DOHH2 (cell line): Measurements from ENCODE around the gene MIPOL1.

ENCODE experiments used
- EZH2phosphoT487 ChIP-seq: fragments of 200-600 bp; sonication (generic); IDR thresholded peaks from 2 replicates; pipeline ENCODE4 v1.6.1; 2017; ENCODE audit warnings: borderline replicate concordance, mild to moderate bottlenecking, antibody characterized with exemption, low read length, moderate library complexity, mixed read lengths
- TF ChIP-seq, protein P1 (sequence below): fragments of 200-600 bp; sonication (generic); IDR thresholded peaks from one replicate; pipeline ENCODE4 v1.5.1; 2014; ENCODE audit warnings: antibody characterized with exemption, mild to moderate bottlenecking, low read depth, low read length; ENCODE audit not compliant: poor library complexity, severe bottlenecking

DNA sequence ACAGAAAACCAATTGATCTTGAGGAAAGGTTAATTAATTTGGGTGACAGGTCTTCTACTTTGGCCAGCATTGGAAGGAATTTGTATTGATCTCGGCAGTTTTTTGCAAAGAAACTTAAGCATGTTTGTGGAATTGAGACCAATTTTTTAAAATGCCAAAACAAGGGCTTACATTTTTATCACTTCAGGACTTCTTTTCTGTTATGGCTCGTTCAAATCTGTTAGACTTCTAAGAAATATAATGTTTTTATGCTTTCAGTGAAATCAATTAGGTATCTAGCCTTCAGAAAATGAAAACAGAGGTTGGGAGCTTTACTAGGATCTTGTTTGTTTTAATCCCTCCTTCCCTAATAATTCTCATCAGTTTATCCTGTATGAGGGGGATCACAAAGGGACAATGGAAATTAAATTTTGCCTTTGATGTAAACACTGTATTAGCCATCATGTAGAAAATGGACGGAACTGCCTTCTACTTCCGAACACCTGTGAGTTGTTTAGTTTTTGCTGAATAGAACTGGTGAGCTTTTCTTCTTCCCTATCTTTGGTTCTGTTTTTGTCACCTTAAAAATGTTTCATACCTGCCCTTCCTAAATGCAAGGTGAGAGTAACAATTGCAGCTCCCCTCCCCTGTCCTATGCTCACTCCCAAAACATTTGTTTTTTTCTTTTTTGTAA lies 389.5 kb downstream of the MIPOL1 start:
- TF ChIP-seq, protein P1, sequence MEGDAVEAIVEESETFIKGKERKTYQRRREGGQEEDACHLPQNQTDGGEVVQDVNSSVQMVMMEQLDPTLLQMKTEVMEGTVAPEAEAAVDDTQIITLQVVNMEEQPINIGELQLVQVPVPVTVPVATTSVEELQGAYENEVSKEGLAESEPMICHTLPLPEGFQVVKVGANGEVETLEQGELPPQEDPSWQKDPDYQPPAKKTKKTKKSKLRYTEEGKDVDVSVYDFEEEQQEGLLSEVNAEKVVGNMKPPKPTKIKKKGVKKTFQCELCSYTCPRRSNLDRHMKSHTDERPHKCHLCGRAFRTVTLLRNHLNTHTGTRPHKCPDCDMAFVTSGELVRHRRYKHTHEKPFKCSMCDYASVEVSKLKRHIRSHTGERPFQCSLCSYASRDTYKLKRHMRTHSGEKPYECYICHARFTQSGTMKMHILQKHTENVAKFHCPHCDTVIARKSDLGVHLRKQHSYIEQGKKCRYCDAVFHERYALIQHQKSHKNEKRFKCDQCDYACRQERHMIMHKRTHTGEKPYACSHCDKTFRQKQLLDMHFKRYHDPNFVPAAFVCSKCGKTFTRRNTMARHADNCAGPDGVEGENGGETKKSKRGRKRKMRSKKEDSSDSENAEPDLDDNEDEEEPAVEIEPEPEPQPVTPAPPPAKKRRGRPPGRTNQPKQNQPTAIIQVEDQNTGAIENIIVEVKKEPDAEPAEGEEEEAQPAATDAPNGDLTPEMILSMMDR: no peak
- TF ChIP-seq EZH2phosphoT487: no peak
